Stimulated activated naive CD8-positive, alpha-beta T cell treated with anti-CD3 and anti-CD28 coated beads, Interleukin-15, Interleukin-2, amounts not matched to agents 100 U/mL and 50 U/mL, for 24 hours (primary cell): ENCODE data around the gene YIF1A.
A peak's percentile ranks its signal among the peaks of the same experiment; 100 is the strongest.

Source experiments
- ATAC-seq: fragments of 150-1000 bp; cut with Tn5 transposase; one replicate; pipeline ENCODE4 v1.10.0; 2021
- DNase-seq: peaks from one replicate; pipeline ENCODE4 v3.0.0; 2021

Gene YIF1A

DNA sequence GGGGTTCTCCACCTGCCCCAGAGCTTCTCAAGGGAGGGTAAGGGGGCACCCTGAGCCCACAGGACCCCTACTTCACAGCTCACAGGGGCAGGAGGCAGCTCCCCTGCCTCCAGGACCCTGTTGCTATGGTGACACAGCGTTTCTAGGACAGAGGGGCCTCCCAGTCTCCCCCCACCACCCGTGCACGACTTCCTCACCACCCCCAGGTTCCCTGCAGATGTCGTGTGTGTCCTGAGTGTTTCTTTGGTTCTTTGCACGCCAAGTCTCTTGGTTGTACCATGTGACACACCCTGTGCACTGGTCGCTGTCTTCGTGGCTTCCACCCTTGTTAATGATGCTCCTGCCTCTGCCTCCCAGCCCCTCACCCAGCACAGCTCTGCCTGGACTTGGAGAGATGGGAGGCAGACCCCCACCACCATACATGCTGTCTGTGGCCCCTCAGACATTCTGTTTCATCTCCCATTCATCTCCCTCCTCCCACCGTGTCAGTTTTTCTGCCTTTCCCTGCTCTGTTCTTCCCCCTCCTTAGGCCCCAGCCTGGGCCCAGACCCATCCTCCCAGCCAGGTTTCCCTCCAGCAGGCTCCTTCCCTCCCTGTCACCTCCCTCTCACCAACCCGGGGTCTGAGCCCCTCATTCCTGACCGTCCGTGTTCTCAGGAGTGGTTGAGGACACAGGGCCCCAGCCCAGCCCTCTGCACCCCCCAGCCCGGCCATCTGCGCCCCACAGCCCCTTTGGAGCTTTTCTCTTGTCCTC lies 45.0 kb downstream of the YIF1A start:
- ATAC-seq (no peak), DNase-seq (no peak)

- no peak for DNase-seq
- ATAC-seq: peak; percentile 12
Measured at GRCh38 chr11:66242095-66242765, 46.7 kb downstream of the YIF1A start.

- ATAC-seq (no peak), DNase-seq (no peak)
Measured at GRCh38 chr11:66240781-66241136, 48.2 kb downstream of the YIF1A start.

- ATAC-seq (no peak), DNase-seq (no peak)
Measured at GRCh38 chr11:66239998-66240780, 48.8 kb downstream of the YIF1A start.

GRCh38 chr11:66239511-66239910 lies 49.4 kb downstream of the YIF1A start:
- ATAC-seq: no peak

DNA sequence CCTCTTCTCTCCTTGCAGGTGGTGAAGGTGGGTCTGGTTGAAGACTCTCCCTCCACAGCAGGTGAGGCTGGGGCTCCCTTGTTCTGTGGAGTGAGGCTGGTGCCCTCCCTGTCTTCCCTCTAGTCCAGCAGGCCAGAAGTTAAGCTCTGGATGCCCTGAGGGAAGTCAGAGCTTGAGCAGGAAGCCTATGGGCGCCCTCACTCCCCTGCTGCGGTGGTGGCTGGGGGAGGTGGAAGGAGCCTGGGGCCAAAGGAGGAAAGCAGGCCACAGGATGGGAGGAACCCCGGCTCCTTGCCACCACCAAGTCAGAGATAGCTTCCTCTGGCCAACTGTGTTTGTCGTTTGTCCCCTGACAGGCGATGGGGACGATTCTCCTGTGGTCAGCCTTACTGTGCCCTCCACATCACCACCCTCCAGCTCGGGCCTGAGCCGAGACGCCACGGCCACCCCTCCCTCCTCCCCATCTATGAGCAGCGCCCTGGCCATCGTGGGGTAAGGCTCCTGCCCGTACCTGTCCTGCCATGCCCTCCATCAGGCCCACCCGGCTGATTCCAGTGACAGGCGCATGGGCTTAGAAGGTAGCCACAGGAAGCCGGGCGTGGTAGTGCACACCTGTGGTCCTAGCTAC lies 50.0 kb downstream of the YIF1A start:
- ATAC-seq (no peak), DNase-seq (no peak)

More at GRCh38 chr11:66239511-66239910, 49.4 kb downstream of the YIF1A start:
- DNase-seq: no peak

- ATAC-seq (no peak), DNase-seq (no peak)
Measured at GRCh38 chr11:66237867-66238266, 51.1 kb downstream of the YIF1A start.

- DNase-seq (no peak), ATAC-seq (no peak)
Measured at GRCh38 chr11:66235141-66235540, 53.8 kb downstream of the YIF1A start.
